HG02798 (cell line): ENCODE results near the gene TTC28.

ENCODE experiments used
- ATAC-seq: cut with Tn5 transposase; IDR thresholded peaks from one replicate; pipeline ENCODE4 v1.9.1; 2021; ENCODE audit warnings: mild to moderate bottlenecking; ENCODE audit not compliant: unreplicated experiment, poor library complexity

TTC28 gene

DNA sequence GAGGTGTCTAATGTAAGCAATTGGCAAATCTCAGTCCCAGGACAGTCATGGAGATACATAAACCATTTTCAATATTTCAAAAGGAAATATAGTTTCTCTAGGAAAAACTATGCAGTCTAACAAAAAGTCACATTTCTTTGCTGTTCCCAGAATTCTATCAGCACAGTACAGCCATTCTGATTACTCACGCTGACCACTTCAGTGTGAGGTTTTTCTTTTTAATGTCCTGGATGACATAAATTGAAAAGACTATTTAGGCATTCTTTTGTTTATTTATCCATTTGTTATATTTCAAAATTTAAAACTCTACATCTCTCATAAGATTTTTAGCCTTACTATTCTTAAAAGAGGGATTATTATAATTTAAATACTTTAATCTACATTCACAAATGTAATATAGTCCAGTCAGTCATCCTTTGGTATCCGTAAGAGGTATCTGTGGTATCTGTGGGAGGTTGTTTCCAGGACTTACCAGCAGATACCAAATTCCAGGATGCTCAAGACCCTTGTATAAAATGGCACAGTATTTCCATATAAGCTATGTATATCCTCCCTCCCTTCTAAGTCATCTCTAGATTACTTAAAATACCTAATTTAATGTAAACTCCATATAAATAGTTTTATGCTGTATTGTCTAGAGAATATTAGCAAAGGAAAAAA lies 429.5 kb downstream of the TTC28 start:
- no peak for ATAC-seq

DNA sequence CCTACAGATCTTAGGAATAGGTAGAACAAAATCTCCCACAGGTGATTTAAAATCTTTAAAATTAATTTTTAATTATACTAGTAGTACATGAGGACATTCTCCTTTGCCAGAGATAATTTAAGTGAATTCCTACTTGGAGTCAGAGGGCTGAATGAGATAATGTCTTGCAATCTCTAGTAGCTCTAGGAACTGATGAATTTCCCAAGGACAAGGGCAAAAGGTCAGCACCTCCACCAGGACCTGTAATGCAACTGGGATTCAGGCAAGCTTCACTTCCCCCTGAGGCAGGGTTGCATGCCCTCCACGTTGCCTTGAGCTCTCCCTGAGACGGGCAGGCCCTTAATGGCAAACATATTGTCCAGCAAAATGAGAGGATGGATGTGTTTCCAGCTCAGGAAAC lies 430.2 kb downstream of the TTC28 start:
- no peak for ATAC-seq

DNA sequence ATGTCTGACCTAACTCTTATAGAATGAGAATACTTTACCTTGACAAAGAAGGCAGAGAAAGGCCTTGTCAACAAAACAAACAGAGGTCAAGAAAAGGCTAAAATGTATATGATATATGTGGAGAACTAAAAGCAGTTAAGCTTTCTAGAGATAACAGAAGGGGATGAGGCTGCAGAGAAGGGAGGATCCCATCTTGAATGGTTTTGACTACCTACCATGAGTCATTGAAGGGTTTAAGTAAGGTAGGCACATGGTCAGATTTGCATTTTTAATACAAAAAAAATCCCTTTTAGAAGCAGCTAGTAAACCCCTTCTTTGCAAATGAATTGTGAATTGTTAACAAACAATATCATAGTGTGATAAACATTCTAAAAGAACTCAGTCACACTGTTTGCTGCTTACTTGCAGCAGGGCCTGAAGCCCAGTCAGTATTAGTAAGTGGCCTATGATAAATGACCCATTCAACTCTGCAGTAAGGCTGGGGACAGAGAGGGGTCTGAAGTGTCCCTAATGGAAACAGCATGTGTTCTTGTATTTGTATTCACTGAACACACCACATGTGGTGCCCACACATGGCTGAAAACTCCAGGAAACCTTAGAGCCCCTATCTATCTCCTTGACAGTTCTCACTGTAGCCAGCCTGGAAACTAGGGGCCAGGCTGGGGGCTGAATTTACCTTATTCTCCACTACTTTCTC lies 431.8 kb downstream of the TTC28 start:
- ATAC-seq, result no peak

DNA sequence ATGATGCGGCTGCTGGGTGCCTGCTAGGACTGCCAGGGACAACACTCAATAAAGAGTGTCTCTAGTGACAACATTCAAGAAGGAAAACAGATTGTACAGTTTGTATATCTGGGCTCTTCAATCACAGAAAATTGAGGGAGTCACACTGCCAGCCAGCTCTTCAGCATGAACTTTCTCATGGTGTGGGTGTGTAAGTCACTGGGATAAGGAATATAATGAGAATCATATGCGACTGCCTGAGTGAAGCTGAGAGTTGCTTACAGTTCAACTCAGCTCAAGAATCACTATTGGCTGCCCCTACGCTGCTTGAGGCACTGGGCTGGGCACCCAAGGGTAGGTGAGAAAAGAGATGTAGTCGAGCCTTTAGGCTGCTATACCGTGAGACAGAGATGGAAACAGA lies 432.5 kb downstream of the TTC28 start:
- ATAC-seq, result no peak

DNA sequence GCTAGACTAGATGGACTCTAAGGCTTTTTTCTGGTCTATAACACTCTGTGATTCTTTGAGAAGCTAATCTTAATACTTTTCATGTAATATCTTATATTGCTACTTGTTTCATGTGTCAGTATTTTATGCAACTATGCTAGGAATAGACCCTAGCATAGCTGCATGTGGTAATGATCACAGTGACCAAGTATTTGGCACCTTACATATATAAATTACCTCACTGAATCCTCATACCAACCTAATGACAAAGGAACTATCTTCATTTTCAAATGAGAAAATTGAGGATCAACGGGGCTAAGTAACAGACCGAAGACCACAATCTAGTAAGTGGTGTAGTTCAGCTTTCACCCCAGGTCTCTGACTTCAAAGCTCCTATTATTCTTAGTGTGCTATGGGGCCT lies 433.2 kb downstream of the TTC28 start:
- no peak for ATAC-seq

DNA sequence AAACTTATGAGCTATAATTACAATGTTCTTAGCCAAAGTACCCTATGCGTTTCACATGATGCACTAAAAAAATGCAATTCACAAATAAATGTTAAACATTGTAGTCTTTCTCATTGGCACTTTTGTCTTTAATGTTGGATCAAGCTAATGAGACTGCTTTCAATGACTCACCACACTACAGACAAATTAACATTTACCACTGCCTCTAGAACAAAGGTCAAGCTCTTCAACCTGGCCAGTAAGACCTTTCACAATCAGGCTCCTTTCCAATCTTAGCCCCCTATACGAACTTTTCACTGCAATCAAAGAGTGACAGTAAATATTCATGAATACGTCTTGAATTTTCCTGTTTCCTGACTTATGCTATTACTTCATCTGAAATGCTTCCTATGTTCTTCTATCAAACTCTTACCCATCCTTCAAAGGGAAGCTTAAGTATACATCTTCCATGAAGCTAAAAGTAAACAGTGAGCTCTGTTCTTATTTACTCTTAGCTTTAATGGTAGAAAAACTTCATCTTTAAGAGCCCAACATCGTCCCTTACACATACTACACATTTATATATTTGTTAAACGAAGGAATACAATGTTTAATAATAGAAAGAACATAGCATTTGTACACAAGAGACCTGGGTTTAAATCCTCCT lies 433.9 kb downstream of the TTC28 start:
- no peak for ATAC-seq

DNA sequence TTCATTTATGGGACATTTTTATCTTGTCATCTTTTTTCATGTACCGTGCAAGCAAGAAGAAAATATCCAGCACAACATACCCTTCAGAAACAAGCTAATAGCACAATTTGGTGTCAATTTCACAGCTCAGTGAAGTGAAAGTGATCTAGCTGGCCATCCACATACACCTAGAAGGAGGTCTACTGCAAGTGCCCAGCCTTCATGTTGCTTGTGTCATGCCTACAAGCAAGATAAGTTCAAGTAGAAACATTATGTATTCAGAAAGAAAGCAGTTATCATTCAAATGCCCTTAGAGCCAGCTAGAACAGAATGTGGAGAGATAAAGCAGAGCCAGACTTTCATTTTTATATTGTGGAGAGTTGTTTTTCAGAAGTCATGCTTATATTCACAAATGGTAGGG lies 434.9 kb downstream of the TTC28 start:
- ATAC-seq, result no peak

DNA sequence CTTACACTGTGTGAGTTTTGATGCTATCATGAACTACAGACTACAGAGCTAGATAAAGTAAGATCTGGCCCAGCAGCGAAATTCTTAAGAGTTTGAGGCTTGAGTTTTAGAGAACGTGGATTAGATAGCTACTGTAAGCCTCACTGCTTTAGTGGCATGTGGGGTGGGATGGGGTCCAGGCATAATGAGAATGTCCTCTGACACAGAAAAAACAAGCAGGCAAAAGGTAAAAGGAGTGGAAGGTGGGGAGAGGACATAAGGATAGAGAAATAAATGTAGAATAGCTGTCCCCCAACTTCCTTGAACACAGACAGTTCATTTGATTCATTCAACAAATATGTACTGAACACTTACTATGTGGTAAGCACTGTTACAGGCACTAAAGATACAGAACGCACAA lies 436.1 kb downstream of the TTC28 start:
- ATAC-seq, result no peak

DNA sequence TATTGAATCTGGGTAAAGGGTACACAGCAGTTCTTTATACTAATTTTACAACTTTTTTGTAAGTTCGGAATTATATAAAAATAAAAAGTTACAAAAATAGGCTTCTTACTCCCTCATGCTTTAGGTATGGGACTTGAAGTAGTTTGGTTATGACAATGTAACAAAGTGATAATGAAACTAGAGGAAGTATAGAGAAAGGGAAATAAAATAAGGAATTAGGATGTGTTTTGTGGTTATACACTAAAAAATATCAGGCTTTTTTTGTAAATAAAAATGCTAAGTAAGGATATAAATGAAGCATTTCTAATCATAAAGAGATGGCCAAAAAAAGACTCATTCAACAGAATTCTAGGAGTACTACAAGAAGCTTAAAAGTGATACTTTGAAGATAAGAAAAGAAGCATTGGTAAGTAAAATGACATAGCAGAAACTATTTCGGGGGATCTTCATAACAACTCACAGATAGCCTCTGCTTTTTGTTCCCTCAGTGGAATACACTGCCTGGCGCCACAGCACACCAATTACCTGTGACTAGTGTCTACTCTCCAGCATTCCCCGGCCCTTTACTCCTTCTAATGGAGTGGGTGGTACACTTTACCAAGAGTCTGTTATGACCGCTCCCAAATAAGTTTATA lies 437.9 kb downstream of the TTC28 start:
- no peak for ATAC-seq

DNA sequence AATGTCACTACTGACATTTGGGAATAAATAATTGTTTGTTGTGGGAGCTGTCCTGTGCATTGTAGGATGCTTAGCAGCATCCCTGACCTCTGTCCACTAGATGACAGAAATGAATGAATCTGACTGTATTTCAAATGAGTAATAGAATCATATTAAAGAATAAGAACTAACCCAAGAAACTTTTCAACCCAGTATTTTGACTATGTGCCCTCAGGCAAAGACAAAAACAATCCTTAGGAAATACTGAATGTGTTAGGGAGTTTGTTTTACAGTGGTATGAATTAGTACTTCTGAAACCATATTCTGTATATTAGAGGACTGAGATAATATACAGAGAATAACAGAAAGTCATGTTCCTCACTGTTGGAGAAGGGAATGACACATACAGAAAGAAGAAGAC lies 439.7 kb downstream of the TTC28 start:
- ATAC-seq, result no peak

DNA sequence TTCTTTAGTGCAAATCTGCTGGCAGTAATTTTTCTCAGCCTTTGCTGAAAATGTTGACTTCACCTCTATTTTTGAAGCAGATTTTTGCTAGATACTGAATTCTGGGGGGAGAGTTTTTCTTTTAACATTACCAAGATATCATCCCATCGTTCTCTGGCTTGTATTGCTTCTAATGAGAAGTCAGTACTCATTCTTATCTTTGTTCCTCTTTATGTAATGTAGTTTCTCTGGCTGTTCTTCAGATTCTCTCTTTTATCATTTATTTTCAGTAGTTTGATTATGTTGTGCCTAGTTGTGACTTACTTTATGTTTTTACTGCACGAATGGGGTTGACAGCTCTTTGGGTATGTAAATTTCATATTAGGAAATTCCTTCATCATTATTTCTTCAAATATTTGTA lies 441.9 kb downstream of the TTC28 start:
- ATAC-seq, result no peak

DNA sequence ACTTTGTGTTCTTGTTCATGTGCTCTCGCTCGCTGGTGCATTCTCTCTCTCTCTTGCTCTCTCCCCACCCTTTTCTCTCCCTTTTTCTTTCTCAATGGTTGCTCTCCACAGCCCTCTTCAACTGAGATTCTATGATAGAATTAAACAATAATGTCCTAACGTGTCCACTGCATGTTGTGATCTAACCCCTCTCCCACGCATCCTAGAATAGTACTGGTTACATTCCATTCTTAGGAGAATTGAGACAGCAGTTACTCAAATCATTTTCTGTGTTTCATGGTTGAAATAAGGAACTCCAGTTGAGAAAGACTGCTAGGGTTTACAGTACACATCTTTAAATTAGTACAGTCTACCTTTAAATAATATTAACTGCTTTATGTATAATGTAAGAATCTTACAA lies 442.5 kb downstream of the TTC28 start:
- ATAC-seq, result no peak

DNA sequence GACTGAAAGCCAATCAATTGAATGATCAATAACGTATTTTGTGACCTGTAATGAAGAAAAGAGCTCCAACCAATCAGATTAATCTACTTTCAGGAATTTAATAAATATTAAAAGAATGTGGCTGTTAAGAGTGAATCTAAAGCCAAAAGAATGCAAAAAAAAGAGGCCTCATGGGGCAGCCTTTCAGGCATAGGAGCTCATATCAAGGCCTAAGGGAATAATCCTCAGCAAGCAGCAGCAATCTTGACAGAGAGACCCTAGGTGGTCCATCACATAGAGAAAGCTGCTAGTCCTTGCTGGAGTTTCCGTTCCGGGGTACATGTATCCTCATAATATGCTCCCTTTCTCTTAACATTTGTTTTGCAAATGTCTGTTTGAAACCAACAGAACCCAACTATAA lies 447.4 kb downstream of the TTC28 start:
- ATAC-seq, result no peak

DNA sequence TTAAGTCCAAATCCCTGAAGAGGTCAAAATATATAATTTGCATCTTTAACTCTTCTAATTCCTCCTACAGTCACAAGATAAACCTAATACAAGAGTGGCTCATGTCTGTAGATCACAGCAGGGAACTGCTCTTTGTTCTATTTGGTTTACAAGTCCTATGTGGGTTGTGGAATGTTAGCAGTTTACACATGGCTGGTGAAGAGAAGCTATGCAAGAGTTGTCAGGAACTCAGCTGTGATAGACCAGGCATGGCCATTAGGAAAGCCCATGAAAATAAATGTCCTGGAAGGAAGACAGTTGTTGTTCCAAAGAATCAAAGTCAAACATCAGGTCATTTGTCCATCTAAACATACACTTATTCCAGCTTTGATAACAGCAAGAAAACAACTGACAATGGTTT lies 448.2 kb downstream of the TTC28 start:
- ATAC-seq, result no peak

DNA sequence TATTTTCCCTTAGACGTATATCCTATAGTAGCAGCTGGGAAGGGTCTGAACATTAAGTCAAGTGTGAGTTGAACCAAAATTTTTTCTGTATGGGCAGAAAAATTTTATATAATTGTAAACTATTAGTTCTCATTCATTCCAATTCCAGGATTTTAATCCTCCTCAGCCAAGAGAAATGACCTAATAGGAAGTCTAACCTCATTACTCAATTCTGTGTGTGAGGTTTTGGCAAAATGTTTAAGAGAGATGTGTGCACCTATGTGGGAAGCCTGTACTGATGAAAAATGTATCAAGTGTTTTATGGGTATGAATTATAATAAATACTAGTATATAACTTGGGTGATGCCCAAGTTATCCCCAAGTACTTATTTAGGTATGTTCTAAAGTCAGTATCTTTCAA lies 449.0 kb downstream of the TTC28 start:
- no peak for ATAC-seq

DNA sequence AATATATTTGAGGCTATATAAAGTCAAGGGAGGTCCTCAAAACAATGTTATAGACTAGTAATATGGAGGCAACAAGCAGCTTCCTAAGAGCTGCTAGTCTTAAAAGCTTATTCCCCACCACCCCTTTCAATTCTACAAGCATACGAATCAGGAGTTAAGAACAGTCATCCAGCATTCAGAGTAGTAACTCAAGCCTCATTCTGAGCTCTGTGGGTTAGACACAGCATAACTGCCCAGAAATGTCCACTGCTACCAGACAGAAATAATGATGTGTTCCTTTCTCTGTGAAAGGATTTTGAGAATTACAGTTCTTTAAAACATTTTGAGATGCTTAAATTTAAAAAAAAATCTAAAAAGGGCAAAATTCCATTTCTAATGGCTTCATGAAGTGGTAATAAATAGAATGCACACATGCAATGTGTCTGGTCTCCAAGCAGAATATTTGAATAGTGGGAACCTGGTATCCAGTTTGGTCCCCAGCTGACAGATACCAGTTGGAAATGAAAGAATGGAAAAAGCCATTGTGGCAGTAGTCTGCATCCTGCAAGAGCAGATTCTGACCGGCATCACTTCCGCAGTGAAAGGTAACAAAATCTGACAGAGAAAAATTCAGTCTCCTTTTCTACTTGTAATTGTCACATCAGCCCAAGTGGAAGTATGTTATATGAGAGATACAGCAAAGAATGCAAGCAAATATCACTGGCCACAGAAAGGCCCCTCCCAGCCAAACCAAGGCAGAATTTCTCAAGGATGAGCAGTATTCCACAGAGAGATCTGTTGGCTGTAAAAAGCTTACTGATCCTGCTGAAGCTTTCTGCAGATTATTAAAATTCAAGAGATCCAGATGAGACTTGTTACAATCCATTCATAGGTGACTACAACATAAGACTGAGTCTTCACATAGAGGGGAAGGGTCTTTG lies 449.8 kb downstream of the TTC28 start:
- no peak for ATAC-seq

DNA sequence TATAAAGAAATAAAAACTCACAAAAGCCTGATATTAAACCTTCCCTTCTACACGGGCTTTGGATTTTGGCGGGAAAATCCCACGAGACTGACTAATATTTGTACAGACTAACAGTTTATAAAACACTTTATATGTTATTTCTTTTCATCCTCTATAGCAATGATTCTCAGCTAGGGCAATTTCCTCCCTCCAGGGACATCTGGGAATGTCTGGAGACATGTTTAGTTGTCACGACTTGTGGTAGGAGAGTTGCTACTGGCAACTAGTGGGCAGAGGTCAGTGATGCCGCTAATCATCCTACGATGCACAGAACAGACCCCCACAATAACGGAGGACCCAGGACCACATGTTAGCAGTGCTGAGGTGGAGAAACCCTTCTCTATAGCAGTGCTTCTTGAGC lies 455.8 kb downstream of the TTC28 start:
- ATAC-seq, result no peak

DNA sequence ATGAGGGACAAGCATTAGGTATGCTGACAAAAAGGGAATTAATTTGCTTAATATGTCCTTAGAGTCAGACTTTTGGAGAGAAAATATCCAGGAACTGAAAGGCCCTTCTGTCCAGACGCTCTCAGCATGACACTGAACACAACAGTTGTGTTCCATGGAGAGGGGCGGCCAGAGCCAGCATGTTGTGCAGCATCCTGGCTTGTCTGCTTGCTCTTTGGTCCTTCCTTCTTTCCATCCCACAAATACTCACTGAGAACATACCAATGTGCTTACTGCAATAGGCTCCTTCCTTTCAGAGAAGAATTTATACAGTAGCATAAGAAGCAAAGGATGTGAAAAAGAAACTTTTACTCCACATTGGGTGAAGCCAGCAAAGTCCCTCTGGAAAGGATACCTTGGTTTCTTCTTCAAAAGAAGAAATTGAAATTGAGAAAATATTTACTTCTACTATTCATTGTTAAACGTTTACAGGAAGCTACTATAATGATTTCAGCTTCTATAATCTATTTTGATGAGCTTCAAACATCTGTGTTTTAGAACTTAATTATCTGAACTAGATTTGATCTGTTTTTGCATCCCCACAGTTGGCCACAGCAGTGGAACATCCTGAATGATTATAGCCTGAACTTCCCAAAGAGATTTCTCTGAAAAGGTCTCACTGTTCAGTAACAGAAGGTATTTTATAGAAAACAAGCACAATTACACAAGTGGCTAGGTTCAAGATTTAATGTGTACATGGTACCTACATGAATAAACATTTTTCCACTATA lies 456.5 kb downstream of the TTC28 start:
- ATAC-seq, result no peak

DNA sequence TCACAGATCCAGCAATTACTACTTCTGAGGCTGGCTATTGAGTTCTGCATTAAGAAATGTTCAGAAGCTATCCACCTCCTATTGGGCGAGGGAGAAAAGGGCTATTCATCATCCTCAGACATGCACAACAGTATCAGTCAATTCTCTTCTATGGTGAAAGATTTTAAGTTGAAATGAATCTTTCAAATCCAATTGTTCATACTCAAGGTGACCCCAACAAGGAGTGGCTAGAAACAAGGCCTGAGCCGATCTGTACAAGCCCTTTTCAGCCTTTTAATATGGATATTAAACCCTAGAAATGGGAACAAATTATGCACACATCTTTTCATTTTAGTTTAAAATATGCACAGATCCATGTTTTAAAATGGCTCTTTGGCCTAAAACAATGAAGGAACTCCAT lies 457.1 kb downstream of the TTC28 start:
- ATAC-seq, result no peak

DNA sequence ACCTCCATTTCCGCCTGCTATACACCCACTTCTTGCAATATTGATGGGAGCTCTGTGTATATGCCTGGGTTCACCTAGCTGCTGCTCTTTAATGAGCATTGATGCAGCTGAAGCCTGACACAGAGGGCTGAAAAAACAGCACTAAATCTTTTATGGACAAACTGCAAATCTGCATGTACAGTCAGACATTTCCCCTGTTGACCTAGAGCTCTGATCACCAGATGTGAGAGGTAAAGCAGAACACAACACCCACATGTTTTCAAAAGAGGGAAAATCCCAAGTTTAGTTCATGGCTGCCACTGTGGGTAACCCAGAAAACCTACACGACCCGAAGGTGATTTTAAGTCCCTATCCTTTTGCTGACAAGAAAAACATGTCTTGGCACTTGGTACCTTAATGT lies 457.6 kb downstream of the TTC28 start:
- ATAC-seq, result no peak
